Stimulated activated naive CD4-positive, alpha-beta T cell (primary cell): Measurements from ENCODE around the gene CREB3L2.
A peak's percentile ranks its signal among the peaks of the same experiment; 100 is the strongest.

Experiments
- DNase-seq, 6 experiments: peaks; one replicate each; lab custom pipeline; 2025; lab: John Stamatoyannopoulos, UW

The CREB3L2 gene

GRCh38 chr7:137870684-137871083, 131.2 kb downstream of the CREB3L2 start:
- no peak for DNase-seq

DNA sequence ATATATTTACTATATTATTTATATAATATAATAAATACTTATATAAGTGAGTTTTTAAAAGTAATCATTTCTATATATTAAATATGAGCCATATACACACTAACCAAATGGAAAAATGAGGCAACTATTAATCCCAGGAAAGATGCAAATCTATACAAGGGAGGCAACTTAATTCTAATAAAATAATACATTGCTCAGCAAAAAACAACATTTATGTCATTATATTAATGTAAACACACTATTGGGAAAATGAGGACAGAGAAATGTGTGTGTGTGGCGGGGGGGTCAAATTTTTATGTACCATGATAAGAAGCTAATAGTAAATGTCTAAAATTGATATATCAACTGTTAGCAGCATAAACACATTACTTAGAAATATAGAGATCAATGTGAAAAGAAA, 131.8 kb downstream of the CREB3L2 start:
- no peak for DNase-seq

- no peak for DNase-seq
Observed at GRCh38 chr7:137869260-137869659, 132.6 kb downstream of the CREB3L2 start.

DNA sequence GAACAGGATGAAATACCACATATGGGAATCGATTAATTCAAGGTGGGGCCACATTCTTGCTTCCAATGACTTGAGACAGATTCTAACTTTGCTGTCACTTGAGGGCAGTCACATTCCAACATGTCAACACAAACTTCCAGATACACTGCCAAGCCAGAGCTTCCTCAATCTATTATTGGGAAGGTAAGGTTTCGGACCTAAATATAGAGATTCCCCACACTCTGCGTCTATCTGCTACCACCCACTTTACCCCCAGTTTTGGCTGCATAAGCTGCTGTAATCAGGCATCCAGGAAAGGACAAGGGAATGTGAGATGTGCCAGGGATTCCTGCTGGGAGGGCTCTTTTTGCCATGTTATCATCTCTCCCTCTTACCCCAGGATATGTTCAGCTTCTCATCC, 134.6 kb downstream of the CREB3L2 start:
- DNase-seq = no peak

DNA sequence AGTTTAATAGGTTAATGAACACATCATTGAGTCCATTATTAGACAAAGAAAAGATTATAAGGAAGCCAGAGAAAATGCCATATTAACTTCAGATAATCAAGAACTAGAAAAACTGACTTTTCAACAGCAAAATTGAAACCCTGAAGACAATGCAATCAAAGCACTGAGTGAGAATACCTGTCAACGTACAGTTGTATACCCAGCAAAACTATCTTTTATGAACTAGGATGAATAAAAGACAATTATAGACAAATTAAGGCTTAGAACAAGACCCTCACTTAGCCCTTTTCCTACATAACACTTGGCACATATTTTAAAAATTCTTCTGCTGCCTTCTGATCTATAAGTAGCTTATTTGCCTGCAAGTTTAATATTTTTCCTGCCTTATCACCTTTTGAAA, 136.1 kb downstream of the CREB3L2 start:
- DNase-seq = no peak

DNA sequence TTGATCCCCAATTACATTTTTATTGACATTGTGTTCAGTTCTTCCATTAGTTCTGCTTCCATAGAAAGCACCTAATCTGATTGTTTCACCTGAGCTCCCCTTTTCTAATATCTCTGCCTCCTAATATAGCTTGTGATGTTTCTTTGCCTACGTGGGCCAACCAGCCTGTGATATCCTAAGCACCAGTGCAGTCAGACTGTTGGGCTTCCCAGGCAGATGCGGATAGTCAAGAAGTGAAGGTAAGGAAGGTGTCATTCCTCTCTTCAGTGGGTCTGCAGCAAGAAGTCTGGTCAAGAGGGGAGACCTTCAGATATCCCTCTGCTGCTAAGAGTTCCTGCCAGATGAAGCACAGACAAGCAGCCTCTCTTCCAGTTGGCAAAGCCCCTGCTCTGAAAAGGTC, 138.9 kb downstream of the CREB3L2 start:
- DNase-seq = no peak

DNA sequence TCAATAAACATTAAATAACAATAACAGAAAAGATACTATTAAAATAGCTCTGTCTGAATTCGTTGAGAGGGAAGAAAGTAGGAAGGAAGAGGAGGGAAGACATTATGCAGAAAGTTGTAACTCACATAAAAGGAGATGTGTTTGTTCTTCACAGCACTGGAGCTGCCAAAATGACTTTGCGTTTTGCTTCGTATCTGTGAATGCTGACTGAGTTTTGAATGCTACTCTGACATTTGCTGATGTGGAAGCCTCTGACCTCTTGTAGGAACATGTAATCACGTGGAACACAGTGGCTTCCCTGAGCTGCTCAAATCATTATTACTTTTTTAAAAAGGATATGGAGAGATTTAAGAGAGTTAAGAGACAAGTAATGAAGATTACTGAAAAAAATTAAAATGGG, 139.5 kb downstream of the CREB3L2 start:
- DNase-seq = no peak

DNA sequence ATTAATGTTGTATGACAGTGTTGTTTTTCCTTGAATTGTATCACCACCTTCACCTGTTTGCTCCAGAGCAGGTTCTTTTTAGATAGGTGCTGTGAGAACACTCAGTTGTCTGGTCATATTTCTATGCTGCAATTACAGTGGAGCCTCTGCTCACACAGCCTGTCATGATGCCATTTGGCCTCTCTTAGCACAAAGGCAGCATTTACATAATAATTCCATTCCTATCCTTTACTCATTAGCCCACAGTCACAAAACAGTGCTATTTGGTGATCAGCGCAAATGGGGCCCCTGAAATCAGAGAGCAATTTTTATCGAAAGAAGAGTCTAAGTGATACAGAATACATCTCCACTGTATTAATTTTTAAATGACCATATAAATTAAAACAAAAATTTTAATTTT, 141.3 kb downstream of the CREB3L2 start:
- DNase-seq = no peak

GRCh38 chr7:137853053-137853452, 148.8 kb downstream of the CREB3L2 start:
- DNase-seq = no peak

DNA sequence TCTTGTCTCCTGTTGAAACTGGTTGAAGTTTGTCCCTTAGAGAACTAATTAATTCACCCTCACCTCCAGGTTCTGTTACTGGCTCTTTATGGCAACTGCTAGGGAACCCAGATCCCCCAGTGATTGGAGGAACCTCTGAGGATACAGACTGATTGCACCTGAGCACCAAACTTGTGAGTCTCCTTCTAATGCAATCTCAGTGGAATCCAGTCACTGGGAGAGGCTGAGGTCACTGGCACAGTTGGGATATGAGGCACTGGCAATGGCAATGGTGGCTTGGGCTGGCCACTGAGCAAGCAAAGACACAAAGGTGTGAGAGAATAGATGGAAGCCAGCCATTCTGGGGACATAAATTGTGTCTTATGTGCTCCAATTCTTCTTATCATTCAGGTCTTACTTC, 149.8 kb downstream of the CREB3L2 start:
- no peak for DNase-seq

GRCh38 chr7:137850972-137851945, 150.6 kb downstream of the CREB3L2 start:
- no peak for DNase-seq

GRCh38 chr7:137850571-137850970, 151.3 kb downstream of the CREB3L2 start:
- DNase-seq = no peak

DNA sequence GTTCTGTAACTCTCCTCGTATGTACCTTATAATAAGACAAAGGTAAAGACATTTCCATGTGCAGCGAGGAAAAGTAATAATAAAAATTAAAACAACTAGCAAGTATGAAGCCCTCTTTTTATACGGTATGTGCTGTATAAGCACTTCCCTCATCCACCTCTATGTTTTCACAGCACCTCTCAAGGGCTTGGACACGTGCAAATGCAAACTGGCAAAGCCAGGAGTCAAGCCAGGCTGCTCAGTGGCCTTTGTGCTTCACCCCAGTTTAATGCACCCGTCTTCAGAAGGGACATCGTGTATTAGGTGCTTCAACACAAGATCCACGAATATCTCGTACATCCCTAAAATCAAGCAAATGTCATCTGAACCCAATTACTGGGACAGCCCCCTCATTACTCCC, 153.8 kb downstream of the CREB3L2 start:
- no peak for DNase-seq

GRCh38 chr7:137847568-137848050, 154.3 kb downstream of the CREB3L2 start:
- no peak for DNase-seq

DNA sequence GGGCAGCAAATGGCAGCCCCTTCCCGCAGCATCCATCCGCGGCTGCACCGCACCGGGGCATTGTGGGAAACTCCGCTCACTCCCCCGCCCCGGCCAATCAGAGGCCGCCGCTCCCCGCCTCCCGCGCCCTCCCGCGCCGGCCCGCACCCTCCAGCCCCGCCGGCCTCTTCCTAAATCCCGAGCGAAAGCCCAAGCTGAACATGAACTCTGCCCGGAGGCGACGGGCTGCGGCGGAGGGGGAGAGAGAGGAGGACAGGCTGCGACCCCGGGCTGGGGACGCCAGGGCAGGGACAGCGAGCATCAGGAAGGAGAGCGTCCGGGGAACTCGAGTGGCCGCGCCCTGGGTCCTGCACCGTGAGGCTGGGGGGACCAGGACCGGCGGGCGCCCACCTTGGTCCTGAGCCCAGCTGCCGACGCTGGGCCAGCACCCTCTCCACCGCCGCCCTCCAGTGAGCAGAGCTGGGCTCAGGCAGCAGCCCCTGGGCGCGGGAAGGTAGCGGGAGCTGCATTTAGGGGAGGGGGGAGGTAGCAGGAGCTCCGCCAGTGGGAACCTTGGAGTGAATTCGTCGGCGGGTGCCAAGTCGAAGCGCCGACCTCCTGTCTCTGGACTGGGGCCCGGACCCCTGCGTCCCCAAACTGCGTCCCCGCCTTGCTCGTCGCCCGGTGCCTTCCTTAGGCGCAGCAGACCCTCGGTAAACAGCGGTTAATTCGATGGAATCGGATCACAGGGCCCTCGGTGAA, 154.9 kb downstream of the CREB3L2 start, which contains the start of gene DGKI:
TSS of gene DGKI (minus strand) at position 148 of the 741 bp plus-strand sequence.
- DNase-seq = no peak

DNA sequence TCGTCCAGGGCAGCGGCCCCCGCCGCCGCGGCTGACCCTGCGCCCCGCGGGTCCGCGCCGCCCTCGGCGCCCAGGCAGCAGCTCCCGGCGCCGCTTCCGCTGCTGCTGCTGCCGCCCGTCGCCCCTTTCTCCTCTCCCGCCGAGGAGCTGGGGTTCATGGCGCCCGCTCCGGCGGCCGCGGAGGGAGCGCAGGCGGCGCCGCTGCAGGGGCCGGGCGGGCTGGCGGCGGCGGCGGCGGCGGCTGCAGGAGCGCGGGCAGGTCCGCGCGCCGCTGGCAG, 155.4 kb downstream of the CREB3L2 start:
- DNase-seq = peak in 1 of 6 experiments; percentile 25

GRCh38 chr7:137844677-137845425, 157.0 kb downstream of the CREB3L2 start:
- no peak for DNase-seq

DNA sequence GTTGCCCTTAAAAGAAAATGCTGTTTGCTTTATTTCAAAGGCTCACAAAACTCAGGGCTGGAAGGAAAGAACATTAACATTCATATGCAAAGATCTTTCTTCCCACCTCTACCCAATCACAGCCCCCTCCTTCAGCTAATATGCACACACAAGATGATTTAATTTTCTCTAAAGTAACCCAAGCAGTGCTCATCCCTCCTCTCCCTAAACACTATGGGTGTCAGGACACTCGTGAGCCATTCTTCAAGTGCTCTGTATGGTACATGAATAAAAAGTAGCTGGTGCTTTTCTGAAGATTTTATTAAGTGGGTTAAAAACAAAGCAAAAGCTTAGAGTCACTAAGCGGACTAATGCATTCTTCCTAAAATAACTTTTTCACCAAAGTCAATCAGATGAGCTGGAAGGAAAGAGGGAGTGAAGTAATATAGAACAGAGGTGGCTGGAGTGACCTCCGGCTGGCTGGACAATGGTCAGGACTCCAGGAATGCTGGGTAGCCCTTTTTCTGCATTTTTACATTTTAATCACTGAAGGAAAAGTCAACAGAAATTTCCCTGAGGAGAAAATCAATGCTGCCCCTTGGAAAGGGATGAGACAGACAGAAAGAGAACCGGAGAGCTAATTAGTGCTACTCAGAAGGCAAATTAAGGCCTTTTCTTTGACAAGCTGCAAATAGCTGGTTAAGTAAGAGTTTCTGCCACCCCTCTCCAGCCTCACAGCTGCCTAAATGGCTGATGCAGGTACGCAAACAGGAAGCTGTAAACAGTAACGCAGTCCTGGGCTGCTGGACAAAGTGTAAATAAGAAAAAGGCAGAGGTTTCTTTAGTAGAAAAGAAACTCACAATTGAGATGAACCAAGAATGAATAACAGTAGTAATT, 161.7 kb downstream of the CREB3L2 start:
- no peak for DNase-seq

DNA sequence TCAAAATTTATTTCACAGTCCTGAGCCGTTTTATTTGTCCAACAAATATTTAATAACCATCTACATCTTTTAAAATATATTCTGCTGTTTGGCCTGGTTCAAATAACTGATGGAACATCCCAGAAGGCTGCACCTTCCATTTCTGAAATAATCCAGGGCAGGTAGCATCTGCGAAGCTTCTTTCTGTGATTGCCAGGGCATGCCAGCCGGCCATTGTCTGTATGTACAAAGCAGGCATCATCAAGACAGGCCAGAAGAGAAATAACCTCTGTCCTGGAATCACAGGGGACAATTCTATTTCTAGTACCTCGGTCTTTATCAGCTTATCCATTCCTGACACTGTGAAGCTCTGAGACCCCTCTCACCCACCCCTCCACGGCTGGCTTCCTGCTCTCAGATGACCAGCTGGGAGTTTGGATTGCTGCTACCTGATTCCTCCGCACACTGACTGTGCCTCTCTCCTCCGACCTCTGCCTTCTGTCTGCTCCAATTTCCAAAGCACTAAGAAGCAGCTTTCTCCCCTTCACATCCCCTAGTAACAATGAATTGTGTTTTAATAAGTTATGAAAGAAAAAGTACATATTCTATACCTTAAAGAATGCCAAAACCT, 163.1 kb downstream of the CREB3L2 start:
- DNase-seq = no peak

- DNase-seq = no peak
Observed at GRCh38 chr7:137836541-137836940, 165.3 kb downstream of the CREB3L2 start.

DNA sequence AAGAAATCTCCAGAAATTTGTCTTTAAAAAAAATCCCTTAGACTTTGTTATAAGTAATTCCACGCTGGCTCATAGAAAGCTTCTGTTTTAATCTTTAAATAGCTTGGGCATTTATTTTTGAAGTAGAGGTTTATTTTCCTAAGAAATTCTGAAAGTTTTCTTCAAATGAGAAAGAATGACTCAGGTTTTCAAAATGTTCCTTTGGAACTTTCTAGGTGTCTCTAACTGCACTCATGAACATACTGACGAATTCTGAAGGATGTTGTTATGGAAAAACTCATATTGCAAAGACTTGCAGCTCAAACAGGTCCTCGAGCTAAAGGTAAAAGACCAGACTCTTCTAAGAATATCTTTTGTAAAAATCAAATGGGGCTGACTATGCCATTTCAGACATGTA, 165.8 kb downstream of the CREB3L2 start:
- no peak for DNase-seq
